ENCODE data around the gene HENMT1.

Gene HENMT1

DNA sequence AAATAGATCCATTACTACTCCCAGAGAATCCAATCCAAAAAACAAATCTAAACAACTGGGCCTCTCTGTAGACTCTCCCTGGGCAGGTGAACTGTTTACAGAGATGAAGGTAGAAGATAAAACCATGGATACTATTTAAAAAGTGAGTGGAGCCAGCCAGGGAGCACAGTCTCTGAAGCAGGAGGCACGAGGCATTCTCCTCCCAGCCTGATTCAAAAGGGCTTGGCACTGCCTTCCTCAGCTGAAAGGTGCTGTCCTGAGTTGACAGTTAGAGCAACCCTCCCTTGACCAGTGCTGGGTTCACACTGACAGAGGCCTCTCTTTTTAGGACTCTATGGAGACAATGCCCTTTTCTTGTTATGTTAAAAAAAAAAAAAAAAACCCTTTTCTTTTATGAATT is 36.8 kb downstream of the HENMT1 start:
- DNase-seq, result no peak

DNA sequence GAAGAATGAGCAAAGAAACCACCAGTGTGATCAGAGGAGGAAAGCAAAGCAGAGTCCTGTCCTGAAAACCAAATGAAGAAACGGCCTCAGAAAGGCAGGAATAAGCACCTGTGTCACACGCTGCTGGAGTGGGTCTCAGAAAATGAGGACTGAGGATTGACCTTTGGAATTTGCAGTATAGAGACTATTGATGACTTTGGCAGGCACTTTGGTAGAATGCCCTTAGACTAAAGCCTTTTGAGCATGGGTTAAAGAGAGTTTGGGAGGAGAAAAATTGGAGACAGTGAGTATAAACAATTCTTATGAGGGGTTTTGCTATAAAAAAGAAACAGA is 43.2 kb downstream of the HENMT1 start:
- no peak for DNase-seq

DNA sequence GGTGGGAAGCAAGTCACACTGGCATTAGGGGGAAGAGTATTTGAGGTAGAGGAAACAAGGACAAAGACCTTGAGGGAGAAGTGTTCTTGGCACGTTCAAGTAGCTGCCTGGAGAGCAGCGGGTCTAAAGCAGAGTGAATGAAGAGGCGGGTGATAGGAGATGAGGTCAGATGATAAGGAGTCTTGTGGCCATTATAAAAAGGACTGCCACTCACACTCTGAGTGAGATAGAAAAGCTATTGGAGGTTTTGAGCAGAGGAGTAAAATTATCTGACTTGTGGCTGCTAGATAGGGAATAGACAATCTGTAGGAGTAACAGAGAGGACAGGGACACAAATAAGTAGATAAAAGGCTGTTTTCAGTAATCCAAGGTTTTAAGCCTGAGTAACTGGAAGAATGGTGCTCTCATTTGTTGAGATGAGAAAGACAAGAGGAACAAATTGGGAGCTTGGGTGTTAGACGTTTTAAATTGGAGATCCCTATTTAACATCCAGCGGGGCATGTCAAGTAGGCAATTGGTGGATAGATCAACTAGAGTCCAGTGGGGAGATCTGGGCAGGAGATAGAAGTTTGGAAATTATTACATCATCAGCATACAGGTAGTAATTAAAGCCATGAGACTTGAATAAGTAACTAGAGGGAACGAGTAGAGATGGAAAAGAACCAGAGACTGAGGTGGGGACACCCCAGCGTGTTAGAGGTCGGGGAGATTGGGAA is 43.7 kb downstream of the HENMT1 start:
- DNase-seq, result no peak

DNA sequence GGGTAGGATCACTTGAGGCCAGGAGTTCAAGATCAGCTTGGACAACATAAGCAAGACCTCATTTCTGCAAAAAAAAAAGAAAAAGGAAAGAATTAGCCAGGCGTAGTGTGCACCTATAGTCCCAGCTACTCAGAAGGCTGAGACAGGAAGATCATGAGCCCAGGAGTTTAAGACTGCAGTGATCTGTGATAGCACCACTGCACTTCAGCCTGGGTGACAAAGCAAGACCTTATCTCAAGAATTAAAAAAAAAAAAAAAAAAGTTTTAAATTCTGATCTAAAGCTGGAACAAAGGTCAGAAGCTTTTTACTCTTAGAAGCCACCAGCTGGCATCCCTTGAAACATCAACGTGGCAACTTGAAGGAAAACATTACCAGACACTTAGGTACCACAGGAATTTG is 45.3 kb downstream of the HENMT1 start:
- DNase-seq, result no peak

DNA sequence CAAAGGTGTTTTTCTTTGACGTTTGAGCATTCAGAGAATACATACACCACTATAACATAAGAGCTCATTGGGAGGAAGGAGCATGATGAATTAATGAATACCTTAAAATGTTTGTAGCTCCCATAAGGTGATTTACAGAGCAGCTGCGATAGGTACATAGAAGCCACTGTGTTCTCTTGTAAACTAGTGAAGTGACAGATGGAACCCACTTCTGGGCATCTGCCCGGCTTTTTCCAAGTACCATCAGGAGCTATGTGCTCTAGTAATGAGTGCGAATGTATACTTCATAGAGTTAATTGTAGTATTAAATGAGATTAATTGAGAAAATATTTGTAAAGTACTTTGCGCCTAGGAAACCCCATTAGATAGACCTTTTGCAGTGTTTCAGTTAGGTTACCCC is 48.4 kb downstream of the HENMT1 start:
- DNase-seq, result no peak

DNA sequence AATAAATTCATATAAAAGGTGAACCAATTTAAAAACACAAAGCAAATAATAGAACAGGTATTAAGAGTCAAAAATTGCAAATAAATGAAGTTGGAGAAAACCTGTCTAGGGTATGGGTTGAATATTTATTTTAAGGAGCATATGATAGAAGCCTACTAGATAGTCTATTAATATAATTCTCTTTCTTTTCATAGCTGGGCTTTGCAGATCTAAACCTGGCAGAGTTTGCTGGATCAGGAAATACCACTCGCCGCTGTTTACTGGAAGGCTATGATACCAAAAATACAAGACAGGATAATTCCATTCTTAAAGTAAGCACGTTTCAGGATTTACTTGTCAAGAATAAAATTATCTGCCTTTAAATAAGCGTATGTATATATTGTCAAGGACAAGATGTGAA is 48.9 kb downstream of the HENMT1 start:
- DNase-seq, result no peak

DNA sequence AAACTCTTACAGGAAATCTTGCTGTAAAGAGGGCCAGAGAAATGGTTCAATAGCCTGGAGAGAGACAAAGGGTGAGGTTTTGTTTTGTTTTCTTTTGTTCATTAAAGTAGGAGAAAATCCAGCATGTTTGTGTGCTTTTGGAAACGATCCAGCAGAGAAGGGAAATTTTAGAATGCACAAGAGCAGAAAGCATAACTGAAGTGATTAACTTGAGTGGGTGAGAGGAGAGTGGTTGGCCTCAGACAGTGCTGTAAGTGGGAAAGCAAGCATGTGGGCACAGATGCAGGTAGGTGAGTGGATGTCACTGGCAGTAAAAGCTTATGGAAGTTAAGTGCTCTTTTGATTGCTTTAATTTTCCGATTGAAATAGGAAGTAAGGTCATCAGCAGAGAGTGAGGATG is 50.8 kb downstream of the HENMT1 start:
- no peak for DNase-seq

DNA sequence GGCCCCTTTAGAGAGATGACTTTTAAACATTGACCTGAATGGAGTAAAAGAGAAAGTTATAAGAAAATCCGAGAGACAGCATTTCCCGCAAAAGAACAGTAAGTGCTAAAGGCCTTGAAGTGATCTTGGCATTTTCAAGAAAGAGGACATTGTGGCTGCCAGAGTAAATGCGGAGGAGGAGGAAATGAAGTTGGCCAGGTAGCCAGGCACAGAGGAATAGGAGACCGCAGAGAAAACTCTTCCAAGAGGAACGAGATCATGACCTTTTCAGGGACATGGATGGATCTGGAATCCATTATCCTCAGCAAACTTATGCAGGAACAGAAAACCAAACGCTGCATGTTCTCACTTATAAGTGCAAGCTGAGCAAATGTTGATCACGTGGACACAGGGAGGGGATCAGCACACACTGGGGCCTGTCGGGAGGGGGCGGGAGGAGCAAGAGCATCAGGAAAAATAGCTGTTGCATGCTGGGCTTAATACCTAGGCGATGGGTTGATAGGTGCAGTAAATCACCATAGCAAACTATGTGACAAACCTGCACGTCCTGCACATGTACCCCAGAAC is 51.3 kb downstream of the HENMT1 start:
- DNase-seq, result no peak

DNA sequence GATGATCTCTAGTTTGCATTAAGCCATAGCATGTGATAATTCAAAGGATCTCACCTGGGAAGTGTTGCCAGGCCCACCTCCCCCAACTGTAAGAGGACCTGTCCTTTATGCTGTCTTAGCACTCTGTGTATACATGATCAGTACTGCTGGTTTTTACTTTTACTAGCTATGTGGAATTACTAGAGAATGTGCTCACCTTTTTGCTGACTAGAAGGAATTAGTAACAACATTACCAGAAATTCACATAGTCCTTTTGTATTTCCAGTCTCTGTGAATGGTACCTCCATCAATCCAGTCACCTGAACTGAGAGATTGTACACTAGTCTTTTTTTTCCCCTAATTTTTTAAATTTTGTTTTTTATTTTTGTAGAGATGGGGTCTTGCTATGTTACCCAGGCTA is 54.4 kb downstream of the HENMT1 start:
- DNase-seq, result no peak

DNA sequence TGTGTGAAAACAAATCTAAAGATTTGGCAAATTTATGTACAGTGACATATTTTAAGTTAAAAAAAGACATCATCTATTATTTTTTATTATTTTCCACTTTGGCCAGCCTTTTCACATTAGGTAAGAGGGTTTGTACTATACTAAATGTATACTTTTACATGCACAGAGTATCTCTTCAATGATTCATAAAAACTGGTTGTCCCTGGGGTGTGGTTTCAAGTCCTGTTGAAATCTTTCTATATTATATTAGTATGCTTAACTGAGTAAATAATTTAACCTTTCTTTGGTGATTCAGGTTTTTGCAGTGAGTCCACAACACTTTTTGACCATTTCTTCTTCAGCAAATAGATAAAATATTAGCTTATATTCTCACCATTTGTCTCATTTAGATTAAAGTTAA is 55.3 kb downstream of the HENMT1 start:
- DNase-seq, result no peak

DNA sequence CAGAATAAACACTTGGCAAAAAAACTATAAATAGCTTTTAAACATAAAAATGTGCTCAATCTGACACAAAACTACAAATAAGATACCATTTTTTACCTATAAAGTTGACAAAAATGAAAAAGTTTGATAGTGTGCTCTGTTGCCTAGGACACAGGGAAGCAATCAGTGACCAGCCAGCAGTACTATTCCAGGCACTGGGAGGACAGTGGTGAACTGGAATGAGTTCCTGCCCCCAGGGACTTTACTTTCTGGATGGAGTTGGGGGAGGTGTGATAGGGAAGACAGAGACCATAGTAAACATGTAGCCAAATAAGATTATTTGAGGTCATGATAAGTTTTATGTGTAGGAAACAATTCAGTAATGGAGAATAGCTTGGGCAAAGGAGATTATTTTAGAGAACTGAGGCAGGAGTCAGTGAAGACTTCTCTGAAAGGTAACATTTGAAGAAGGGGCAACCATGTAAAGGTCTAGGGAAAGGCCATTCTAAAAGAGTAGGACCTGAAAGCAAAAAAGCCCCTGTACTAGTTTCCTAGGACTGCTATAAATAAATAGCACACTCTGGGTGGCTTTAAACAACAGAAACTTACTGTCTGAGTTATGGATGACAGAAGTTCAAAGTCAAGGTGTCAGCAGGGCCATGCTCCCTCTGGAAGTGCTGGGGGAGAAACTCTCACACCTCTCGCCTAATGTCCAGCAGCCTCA is 59.0 kb downstream of the HENMT1 start:
- no peak for DNase-seq

DNA sequence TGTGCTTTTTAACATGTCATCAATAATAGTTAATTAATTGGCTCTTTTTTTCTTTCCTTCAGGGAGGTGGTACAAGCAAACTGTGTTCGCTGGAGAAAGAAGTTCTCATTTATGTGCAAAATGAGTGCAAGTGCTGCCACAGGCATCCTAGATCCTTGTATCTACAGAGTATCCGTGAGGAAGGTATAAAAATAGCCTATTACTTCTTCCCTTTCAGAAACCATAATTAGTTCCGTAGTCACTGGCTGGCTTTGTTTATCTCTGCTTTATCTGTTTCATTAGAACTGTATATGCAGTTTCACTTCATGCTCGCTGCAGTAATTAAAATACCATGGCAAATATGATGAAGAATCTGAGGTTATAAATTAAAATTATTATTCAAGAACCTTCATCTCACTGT is 60.4 kb downstream of the HENMT1 start:
- DNase-seq, result no peak

DNA sequence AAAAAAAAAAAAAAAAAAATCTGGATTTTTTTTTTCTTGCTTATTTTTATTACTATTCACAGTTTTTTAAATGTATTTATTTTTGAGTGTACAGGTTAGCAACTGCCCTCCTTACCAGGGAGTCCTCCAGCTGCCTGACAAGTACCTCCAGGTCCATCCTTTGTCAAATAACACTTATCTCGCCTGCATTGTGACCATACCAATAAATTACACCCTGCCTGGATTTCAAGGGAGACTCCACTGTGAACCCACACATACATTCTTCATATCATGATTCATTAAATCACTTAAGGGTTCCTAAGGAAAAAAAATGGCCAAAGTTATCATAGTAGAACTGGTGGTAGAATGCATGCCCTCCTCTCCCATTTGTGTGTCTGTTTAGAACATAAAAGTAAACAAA is 62.6 kb downstream of the HENMT1 start:
- no peak for DNase-seq

Data from NCI-H1930 (cell line).